Fibroblast of lung (primary cell): ENCODE measurements around the gene RPL34.

Experiments used
- CTCF ChIP-seq, 2 donors: IDR thresholded peaks in 1 of 2; conservative IDR thresholded peaks in 1 of 2; 1 replicate in 1 of 2; 2 replicates in 1 of 2; pipeline ENCODE4 v1.5.1; 2011 to 2012; ENCODE audit warnings: low read length in 2 of 2, control low read depth in 1 of 2, inconsistent platforms in 1 of 2, low read depth in 1 of 2, mild to moderate bottlenecking in 1 of 2
- EZH2 ChIP-seq: IDR thresholded peaks from 2 replicates; pipeline ENCODE4 v1.5.1; 2012; ENCODE audit warnings: low read length, control low read depth, mild to moderate bottlenecking; ENCODE audit errors: missing control alignments

DNA sequence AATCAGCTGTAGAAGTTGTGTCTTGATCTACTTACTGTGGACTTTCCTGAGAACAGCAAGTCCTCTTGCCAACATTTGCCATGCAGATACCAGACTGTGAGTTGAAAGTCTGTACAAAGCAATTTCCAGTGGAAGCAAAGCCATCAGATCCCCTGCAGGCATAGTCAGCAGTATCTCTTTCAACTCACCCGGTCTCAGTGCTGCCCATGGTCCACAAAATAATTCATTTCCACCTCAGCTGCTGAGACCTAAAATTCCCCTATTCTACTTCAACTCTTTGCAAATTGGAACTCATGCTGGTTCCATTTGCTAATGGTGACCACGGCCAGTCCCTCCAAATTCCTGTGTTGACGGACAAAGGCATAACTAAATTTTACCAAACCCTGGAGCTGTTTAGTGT lies 46.0 kb upstream of the RPL34 start:
- TF ChIP-seq CTCF (conservative IDR thresholded peaks at IDR 0.05 in 1 of 2, IDR thresholded peaks at IDR 0.05 in 1 of 2; ENCODE audit: low read depth in 1 of 2, low read length in 2 of 2), result no peak
- TF ChIP-seq EZH2, result no peak
